ENCODE data around the gene FPGS. TPM values are rescaled to one million over a fixed set of nuclear protein-coding genes. Genes with fewer than 3 reads are reported as not detected.

Gene FPGS
- total and polyA plus RNA-seq, 11 donors: 36.8 to 55.1 (median 41.5) TPM

GRCh38 chr9:127862075-127863011 is 59.7 kb downstream of the FPGS start:
- peak; percentile 76 to 86 (median 84) for ATAC-seq
- Histone ChIP-seq H3K36me3 (peaks cover 0 to 8% (median under 1%) of the 10 kb centered on the region in 9 donors), H3K4me1 (peaks cover 34 to 79% (median 64%) of the 10 kb centered on the region in 12 donors), H3K4me3 (peak overlapping the region in 3 of 12 donors; percentile 2 to 12 (median 11)), H3K27me3 (no peaks in the 10 kb centered on the region), H3K27ac (peak overlapping the region; percentile 80 to 98 (median 94)), H3K9me3 (no peaks in the 10 kb centered on the region)
- intact Hi-C loops (cut with DNase I): loop anchor here in 4 of 10 donors (5.0 kb wide), 2 partner anchors 35 to 75 kb away; partner anchors contain the start of gene CDK9 (in 1 of the 4)
- TF ChIP-seq CTCF (IDR thresholded peaks at IDR 0.05) (no peak), POLR2A (IDR thresholded peaks at IDR 0.05) (no peak)
- peak; percentile 93 to 95 (median 93) for DNase-seq
- WGBS, 4 donors: 7 to 17% (median 12%) methylated on average over 28 to 29 of the region's 29 CpGs

- DNase-seq: peak in 1 of 5 donors; percentile 9
- H3K27ac ChIP-seq: peak overlapping the region; percentile 80 to 98 (median 94)
- 75 to 84% (median 81%) methylated on average over 13 of the region's 13 CpGs for WGBS, 4 donors
- intact Hi-C loops (cut with DNase I): loop anchor here in 4 of 10 donors (5.0 kb wide), 2 partner anchors 36 to 76 kb away; partner anchors contain the start of gene CDK9 (in 1 of the 4)
- peaks cover 28 to 78% (median 62%) of the 10 kb centered on the region in 12 donors for H3K4me1 ChIP-seq
- H3K4me3 ChIP-seq: no peak overlapping the region
- peaks cover 0 to 17% (median 8%) of the 10 kb centered on the region in 9 donors for H3K36me3 ChIP-seq
- no peak for TF ChIP-seq CTCF (IDR thresholded peaks at IDR 0.05)
- no peak for TF ChIP-seq POLR2A (IDR thresholded peaks at IDR 0.05)
- no peaks in the 10 kb centered on the region for H3K27me3 ChIP-seq
- no peak for ATAC-seq
- H3K9me3 ChIP-seq: no peaks in the 10 kb centered on the region
Observed at GRCh38 chr9:127863191-127863621, 60.5 kb downstream of the FPGS start.

Small RNA genes lying within 50 kb of the gene (microRNA-seq; reads per million reads assigned to microRNA genes)
- 0 reads per million in 4 donors for gene MIR2861
- 0 to 0.60 (median 0) reads per million in 4 donors for gene MIR3960

Other genes with a start within 250 kb of the FPGS start
- gene STXBP1, start 190.6 kb upstream of the FPGS start, total RNA-seq: 100 to 1,000 TPM in 1 of 9 donors, 10 to 100 TPM in 8; 35.9 to 102 (median 50.2) TPM
- gene STXBP1, start 190.6 kb upstream of the FPGS start, polyA plus RNA-seq: 10 to 100 TPM; 14.0 to 23.7 TPM
- under 1 TPM in 2 of 9 donors, not detected in 7; 0.15 to 0.87 TPM for gene CFAP157, start 95.9 kb upstream of the FPGS start, total RNA-seq
- gene CFAP157, start 95.9 kb upstream of the FPGS start, polyA plus RNA-seq: under 1 TPM; 0.08 TPM
- gene PTRH1, start 87.2 kb upstream of the FPGS start, total RNA-seq: 10 to 100 TPM in 7 of 9 donors, 1 to 10 TPM in 2; 7.3 to 30.5 (median 13.5) TPM
- 10 to 100 TPM; 14.0 to 44.7 TPM for gene PTRH1, start 87.2 kb upstream of the FPGS start, polyA plus RNA-seq
- gene TTC16, start 86.8 kb upstream of the FPGS start, total RNA-seq: under 1 TPM in 8 of 9 donors, not detected in 1; 0.09 to 0.61 (median 0.24) TPM
- gene TTC16, start 86.8 kb upstream of the FPGS start, polyA plus RNA-seq: under 1 TPM in 1 of 2 donors, not detected in 1; 0.34 TPM
- 1 to 10 TPM; 1.7 to 9.2 (median 3.3) TPM for gene TOR2A, start 67.6 kb upstream of the FPGS start, total RNA-seq
- gene TOR2A, start 67.6 kb upstream of the FPGS start, polyA plus RNA-seq: 1 to 10 TPM; 3.4 to 5.2 TPM
- gene SH2D3C, start 24.2 kb upstream of the FPGS start, total RNA-seq: 10 to 100 TPM; 13.7 to 38.9 (median 16.9) TPM
- gene SH2D3C, start 24.2 kb upstream of the FPGS start, polyA plus RNA-seq: 10 to 100 TPM; 21.1 to 24.8 TPM
- gene CDK9, start 16.8 kb upstream of the FPGS start, total RNA-seq: 10 to 100 TPM; 35.6 to 60.3 (median 47.8) TPM
- 10 to 100 TPM; 26.2 to 30.4 TPM for gene CDK9, start 16.8 kb upstream of the FPGS start, polyA plus RNA-seq
- gene ENG, start 51.8 kb downstream of the FPGS start, total RNA-seq: 100 to 1,000 TPM; 116 to 252 (median 133) TPM
- 100 to 1,000 TPM; 156 to 245 TPM for gene ENG, start 51.8 kb downstream of the FPGS start, polyA plus RNA-seq
- gene AK1, start 74.8 kb downstream of the FPGS start, total RNA-seq: 100 to 1,000 TPM; 415 to 810 (median 586) TPM
- 1,000 to 10,000 TPM in 1 of 2 donors, 100 to 1,000 TPM in 1; 312 to 1,060 TPM for gene AK1, start 74.8 kb downstream of the FPGS start, polyA plus RNA-seq
- 10 to 100 TPM; 28.4 to 75.9 (median 45.6) TPM for gene ST6GALNAC6, start 96.7 kb downstream of the FPGS start, total RNA-seq
- gene ST6GALNAC6, start 96.7 kb downstream of the FPGS start, polyA plus RNA-seq: 10 to 100 TPM; 35.7 to 37.5 TPM
- 10 to 100 TPM; 28.3 to 66.1 (median 42.6) TPM for gene ST6GALNAC4, start 114.2 kb downstream of the FPGS start, total RNA-seq
- gene ST6GALNAC4, start 114.2 kb downstream of the FPGS start, polyA plus RNA-seq: 10 to 100 TPM; 17.0 to 72.0 TPM
- gene PIP5KL1, start 127.9 kb downstream of the FPGS start, total RNA-seq: under 1 TPM in 7 of 9 donors, not detected in 2; 0.33 to 0.77 (median 0.51) TPM
- gene PIP5KL1, start 127.9 kb downstream of the FPGS start, polyA plus RNA-seq: under 1 TPM; 0.12 to 0.15 TPM
- 10 to 100 TPM in 7 of 9 donors, 1 to 10 TPM in 2; 7.2 to 19.5 (median 11.7) TPM for gene DPM2, start 135.0 kb downstream of the FPGS start, total RNA-seq
- gene DPM2, start 135.0 kb downstream of the FPGS start, polyA plus RNA-seq: 10 to 100 TPM; 15.3 to 31.7 TPM
- gene EEIG1, start 178.1 kb downstream of the FPGS start, total RNA-seq: 10 to 100 TPM in 7 of 9 donors, 1 to 10 TPM in 2; 5.4 to 45.2 (median 24.1) TPM
- gene EEIG1, start 178.1 kb downstream of the FPGS start, polyA plus RNA-seq: 10 to 100 TPM in 1 of 2 donors, 1 to 10 TPM in 1; 9.2 to 10.4 TPM